IgD-negative memory B cell (primary cell): Measurements from ENCODE around the gene ZNF573. TPM values are rescaled to one million over a fixed set of nuclear protein-coding genes. Genes with fewer than 3 reads are reported as not detected.

Experiments used
- H3K27ac Mint-ChIP-seq, 3 donors: one replicate each; pipeline ENCODE4 v1.8.0; 2020 to 2022; ENCODE audit warnings: mild to moderate bottlenecking in 3 of 3, mixed read lengths in 3 of 3, moderate library complexity in 1 of 3
- H3K27me3 Mint-ChIP-seq: one replicate; pipeline ENCODE4 v1.8.0; 2021; ENCODE audit warnings: mixed read lengths
- H3K36me3 Mint-ChIP-seq: one replicate; pipeline ENCODE4 v1.8.0; 2020; ENCODE audit warnings: mild to moderate bottlenecking, mixed read lengths
- H3K4me1 Mint-ChIP-seq, 3 donors: one replicate each; pipeline ENCODE4 v1.8.0; 2020 to 2022; ENCODE audit warnings: mixed read lengths in 3 of 3, mild to moderate bottlenecking in 1 of 3
- H3K4me3 Mint-ChIP-seq, 4 donors: one replicate each; pipeline ENCODE4 v1.8.0; 2020 to 2022; ENCODE audit warnings: mild to moderate bottlenecking in 4 of 4, mixed read lengths in 4 of 4, moderate library complexity in 3 of 4
- H3K9me3 Mint-ChIP-seq, 3 donors: one replicate each; pipeline ENCODE4 v1.8.0; 2020 to 2021; ENCODE audit warnings: mixed read lengths in 3 of 3, mild to moderate bottlenecking in 1 of 3
- polyA plus RNA-seq: library from polyadenylated mRNA; unstranded; fragments of 300-500 nt; fragmentation: Illumina TruSeq; gene quantifications from one replicate; pipeline ENCODE4 v1.2.3, GENCODE V29; 2021

ZNF573 gene
- polyA plus RNA-seq, 1 donor from 2014 or later: 10.0 TPM

DNA sequence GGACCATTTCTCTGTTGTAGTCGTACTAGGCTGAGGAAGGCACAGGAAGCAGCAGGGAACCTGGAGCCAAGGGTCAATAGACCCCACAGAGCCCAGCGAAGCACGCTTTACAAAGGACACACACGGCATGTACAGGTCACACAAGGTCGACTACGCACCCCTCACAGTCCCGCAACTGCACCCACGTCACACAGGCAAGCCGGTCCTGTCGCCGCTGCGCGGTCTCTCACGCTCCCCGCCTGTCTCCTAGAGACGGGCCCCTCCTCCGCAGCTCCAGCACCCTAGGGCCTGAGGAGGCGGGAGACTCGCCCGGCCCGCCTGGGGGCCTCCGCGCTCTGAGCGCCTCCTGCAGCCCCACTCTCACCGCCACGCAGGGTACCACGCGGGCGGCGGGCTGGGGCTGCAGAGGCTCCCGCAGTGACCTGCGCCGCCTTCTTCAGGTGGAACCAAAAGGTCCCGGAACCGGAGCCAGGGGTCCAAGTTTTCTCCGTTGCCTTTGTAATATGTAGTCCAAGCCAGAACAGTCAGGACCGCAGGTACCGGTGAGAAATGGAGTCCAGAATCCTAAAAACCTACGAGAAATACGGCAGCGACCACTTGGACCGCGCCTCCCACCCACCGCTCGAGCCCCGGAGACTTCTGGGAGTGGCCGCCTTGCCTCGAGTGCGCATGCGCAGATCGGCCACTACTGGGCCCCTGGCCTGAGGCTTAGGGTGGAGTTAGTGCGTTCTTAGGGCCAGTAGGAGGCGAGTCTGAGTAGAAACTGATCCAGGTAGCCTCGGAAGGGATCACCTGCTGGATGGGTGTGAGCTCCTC is 60.1 kb downstream of the ZNF573 start, which contains the start of gene ZNF607:
Gene ZNF607, minus strand, starts transcription at position 651 of the 816 bp plus-strand sequence. CDS start 8,143 bp downstream, outside the sequence.
- H3K27ac Mint-ChIP-seq: peak within 1 kb of the TSS; percentile 55 to 96 (median 96)
- peaks cover 0 to 3% (median 2%) of the 10 kb centered on the region in 3 donors for H3K9me3 Mint-ChIP-seq
- peaks cover 9 to 20% (median 14%) of the 10 kb centered on the region in 3 donors for H3K4me1 Mint-ChIP-seq
- peaks cover 9% of the 10 kb centered on the region for H3K36me3 Mint-ChIP-seq
- peak within 1 kb of the TSS; percentile 91 to 99 (median 95) for H3K4me3 Mint-ChIP-seq
- H3K27me3 Mint-ChIP-seq: no peaks in the 10 kb centered on the region

DNA sequence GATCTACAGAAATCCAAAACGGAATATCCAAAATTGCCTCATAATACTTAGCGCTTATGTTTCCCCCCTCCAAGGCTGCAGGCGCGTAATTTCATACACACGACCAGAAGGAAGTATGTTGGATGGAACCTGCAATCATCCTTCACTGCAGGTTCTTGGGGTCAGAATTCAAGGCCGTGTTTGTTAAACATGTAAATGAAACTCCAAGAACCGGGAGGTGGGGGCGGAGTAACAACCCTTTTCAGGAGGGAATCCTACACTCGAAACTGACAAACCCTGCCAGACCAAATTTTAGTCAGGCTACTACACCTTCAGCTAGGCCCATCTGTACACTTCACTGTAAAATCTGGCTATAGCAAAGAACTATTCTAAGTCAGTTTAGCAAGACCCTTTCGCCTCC is 61.1 kb downstream of the ZNF573 start:
- Mint-ChIP-seq H3K36me3 (peaks cover 9% of the 10 kb centered on the region), H3K9me3 (peaks cover 0 to 3% (median 2%) of the 10 kb centered on the region in 3 donors), H3K27ac (peak overlapping the region in 2 of 3 donors; percentile 55 to 96)

DNA sequence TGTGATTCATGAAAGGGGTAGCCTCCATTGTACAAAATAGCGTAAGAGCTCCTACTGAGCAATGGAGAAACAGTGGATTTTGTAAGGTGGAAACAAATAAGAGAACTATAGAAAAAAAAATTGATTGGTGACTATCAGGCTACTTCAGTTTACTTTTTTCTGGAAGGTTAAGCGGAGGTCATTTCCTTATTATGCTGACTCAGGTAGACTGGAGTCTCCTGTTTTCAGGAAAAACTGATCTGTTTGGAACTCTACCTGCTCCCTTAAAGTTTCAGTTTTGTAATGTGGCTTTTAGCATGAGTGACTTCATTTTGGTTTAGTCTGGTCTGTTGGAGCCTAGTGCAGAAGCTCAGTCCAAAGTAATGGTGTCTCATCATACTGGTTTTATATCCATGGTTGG is 63.2 kb downstream of the ZNF573 start:
- Mint-ChIP-seq H3K36me3 (peaks cover 17% of the 10 kb centered on the region), H3K4me3 (peak overlapping the region in 1 of 4 donors; percentile 38), H3K27ac (no peak overlapping the region), H3K9me3 (peaks cover 4 to 9% (median 5%) of the 10 kb centered on the region in 3 donors), H3K4me1 (peaks cover 9 to 24% (median 18%) of the 10 kb centered on the region in 3 donors), H3K27me3 (no peaks in the 10 kb centered on the region)

More for the DNA sequence above, 61.1 kb downstream of the ZNF573 start:
- Mint-ChIP-seq H3K4me3 (peak overlapping the region; percentile 91 to 99 (median 95)), H3K4me1 (peaks cover 9 to 20% (median 14%) of the 10 kb centered on the region in 3 donors), H3K27me3 (no peaks in the 10 kb centered on the region)

DNA sequence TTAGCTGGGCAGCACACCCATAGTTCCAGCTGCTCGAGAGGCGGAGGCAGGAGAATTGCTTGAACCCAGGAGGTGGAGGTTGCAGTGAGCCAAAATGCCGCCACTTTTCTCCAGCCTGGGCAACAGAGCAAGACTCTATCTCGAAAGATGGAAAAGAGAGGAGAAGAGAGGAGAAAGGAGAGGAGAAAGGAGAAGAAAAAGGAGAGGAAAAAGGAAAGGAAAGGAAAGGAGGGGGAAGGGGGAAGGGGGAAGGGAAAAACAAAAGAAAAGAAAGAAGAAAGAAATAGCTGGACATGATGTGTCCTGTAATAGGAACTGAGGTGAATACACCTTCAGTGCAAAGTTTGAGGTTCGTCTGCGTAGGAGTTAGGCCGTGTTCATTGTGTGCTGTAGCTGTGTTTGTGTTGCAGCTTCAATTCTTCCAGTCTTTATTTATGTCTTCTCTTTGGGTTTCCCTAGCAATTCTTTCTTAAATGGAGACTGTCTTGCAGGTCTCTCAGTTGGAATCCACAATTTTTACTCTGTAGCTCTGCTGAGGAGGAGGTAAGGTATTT is 73.3 kb downstream of the ZNF573 start:
- H3K36me3 Mint-ChIP-seq: peaks cover 54% of the 10 kb centered on the region
- no peaks in the 10 kb centered on the region for H3K27me3 Mint-ChIP-seq
- H3K27ac Mint-ChIP-seq: peak overlapping the region in 1 of 3 donors; percentile 59
- peaks cover 14 to 25% (median 14%) of the 10 kb centered on the region in 3 donors for H3K9me3 Mint-ChIP-seq
- H3K4me1 Mint-ChIP-seq: peaks cover 0 to 2% (median 0%) of the 10 kb centered on the region in 3 donors
- no peak overlapping the region for H3K4me3 Mint-ChIP-seq

DNA sequence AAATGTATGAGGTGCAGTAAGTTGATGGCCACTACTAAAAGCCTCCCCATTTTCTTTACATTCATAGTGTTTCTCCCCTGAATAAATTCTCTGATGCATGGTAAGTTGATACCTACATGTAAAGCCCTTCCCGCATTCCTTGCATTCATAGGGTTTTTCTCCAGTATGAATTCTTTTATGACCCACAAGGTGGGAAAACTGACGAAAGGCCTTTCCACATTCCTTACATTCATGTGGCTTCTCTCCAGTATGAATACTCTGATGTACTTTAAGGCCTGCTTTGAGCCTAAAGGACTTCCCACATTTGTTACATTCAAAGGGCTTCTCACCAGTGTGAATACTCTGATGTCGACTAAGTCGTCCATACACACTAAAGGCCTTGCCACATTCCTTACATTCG is 80.3 kb downstream of the ZNF573 start:
- no peaks in the 10 kb centered on the region for H3K27me3 Mint-ChIP-seq
- H3K27ac Mint-ChIP-seq: no peak overlapping the region

DNA sequence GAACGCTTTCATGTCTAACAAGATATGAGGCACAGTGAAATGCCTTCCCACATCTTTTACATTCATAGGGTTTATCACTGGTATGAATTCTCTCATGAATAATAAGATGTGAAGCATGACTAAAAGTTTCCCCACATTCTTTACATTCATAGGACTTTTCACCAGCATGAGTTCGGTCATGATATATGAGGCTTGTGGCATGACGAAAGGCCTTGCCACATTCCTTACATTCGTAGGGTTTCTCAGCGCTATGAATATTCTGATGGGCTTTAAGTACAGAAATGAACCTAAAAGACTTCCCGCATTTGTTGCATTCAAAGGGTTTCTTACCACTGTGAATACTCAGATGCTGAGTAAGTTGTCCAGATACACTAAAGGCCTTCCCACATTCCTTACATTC is 81.2 kb downstream of the ZNF573 start:
- Mint-ChIP-seq H3K27me3 (no peaks in the 10 kb centered on the region), H3K36me3 (peaks cover 20% of the 10 kb centered on the region), H3K4me1 (no peaks in the 10 kb centered on the region), H3K27ac (no peak overlapping the region), H3K4me3 (no peak overlapping the region), H3K9me3 (peaks cover 20 to 33% (median 24%) of the 10 kb centered on the region in 3 donors)

More for the DNA sequence above, 80.3 kb downstream of the ZNF573 start:
- Mint-ChIP-seq H3K4me3 (no peak overlapping the region), H3K4me1 (no peaks in the 10 kb centered on the region), H3K36me3 (peaks cover 26% of the 10 kb centered on the region), H3K9me3 (peaks cover 18 to 37% (median 24%) of the 10 kb centered on the region in 3 donors)

DNA sequence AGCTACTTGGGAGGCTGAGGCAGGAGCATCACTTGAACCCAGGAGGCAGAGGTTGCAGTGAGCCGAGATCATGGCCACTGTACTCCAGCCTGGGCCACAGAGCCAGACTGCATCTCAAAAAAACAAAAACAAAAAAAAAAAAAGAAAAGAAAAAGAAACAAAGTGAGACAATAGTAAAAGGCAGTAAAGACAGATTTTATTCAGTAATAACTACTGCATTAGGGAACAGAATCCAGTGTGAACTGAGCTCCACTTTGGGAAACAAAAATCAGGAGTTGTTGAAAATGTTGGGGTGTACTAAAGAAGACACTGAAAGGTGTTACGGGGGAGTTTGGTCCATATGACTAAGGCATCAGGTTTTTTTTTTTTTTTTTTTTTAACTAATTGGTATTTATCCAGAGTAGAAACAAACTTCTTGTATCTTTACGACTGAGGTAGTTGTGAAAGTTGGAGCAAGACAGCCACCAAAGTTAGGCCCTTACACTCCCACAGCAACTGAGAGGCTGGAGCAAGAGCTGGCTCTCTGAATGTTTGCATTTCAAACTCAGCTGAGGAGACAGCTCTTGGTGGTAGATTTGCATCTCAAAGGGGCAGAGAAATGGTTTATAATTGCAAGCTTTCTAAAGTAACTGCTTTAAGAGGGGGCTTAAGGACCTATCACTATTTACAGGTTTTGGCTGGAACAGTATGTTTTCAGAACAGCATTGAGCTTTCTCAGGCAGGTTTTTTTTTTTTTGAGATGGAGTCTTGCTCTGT is 84.1 kb downstream of the ZNF573 start:
- H3K4me3 Mint-ChIP-seq: no peak overlapping the region
- H3K27me3 Mint-ChIP-seq: no peaks in the 10 kb centered on the region
- peaks cover 15 to 20% (median 16%) of the 10 kb centered on the region in 3 donors for H3K9me3 Mint-ChIP-seq
- H3K27ac Mint-ChIP-seq: peak overlapping the region in 1 of 3 donors; percentile 10
- H3K36me3 Mint-ChIP-seq: peaks cover 9% of the 10 kb centered on the region
- H3K4me1 Mint-ChIP-seq: peaks cover 7 to 11% (median 8%) of the 10 kb centered on the region in 3 donors

DNA sequence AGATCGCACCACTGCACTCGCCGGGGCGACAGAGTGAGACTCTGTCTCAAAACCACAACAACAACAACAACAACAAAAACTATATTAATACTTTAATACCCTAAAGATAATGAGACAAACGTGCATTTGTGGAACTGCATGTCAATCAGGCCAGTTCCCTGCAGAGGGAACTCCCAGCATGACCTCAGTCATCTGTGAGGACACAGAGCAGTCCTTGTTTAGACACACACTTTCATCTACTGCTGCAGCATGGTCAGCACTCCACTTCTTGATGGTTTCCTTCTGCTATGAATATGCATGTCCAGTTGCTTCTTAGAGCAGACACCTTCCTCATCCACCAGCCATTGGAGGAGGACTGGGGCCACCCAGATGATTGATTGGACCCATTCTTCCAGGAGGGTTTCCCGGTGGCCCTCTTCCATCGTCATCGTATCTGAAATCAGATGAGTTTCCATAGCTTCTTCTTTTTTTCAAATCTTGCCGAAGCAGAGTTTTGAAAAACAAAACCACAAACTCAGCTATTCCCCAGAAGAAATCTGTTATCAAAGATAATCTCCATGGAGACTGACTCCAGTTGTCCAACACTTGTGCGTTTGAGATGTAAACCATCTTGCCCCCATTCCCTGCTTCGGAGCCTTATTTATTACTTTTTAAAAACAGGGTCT is 86.3 kb downstream of the ZNF573 start:
- H3K27me3 Mint-ChIP-seq: no peaks in the 10 kb centered on the region
- H3K4me3 Mint-ChIP-seq: peak overlapping the region in 3 of 4 donors; percentile 16 to 96 (median 62)
- H3K27ac Mint-ChIP-seq: peak overlapping the region in 1 of 3 donors; percentile 23
- peaks cover 4 to 12% (median 6%) of the 10 kb centered on the region in 3 donors for H3K9me3 Mint-ChIP-seq
- peaks cover 4% of the 10 kb centered on the region for H3K36me3 Mint-ChIP-seq
- H3K4me1 Mint-ChIP-seq: peaks cover 7 to 11% (median 8%) of the 10 kb centered on the region in 3 donors

DNA sequence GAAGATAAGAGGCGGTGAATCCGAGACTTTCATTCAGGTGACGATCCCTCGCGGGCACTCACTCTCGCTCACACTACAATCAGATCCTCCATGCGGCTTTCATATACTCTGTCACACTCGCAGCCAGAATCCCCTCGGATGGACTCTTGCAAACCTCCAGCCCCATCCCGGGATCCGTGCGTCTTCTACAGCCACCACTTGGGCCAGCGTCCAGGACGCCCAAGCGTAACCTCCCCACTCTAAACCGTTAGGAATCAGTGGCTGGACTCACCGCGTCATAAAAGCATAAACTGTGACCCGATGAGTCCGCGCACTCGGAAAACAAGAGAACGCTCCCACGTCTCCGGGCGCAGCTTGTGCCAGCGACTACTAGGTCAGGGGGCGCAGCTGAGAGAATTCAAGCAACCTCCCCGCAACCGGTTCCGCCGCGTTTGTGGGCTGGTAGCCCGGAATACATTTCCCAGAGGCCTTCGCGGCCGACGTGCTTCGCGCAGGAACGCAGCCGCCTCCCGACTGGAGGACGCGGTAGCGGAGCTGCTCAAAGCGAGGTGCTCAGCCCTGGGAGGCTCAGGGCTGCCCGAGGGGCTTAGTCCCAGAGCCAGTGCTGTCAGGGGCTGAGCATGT is 87.4 kb downstream of the ZNF573 start:
- Mint-ChIP-seq H3K36me3 (peaks cover 1% of the 10 kb centered on the region), H3K9me3 (peaks cover 3 to 5% (median 3%) of the 10 kb centered on the region in 3 donors), H3K27me3 (no peaks in the 10 kb centered on the region), H3K27ac (peak overlapping the region; percentile 10 to 94 (median 81)), H3K4me3 (peak overlapping the region; percentile 93 to 98 (median 94)), H3K4me1 (peaks cover 7 to 11% (median 8%) of the 10 kb centered on the region in 3 donors)

Other genes starting within 250 kb of the ZNF573 start
- gene ZNF571, start 184.8 kb downstream of the ZNF573 start, polyA plus RNA-seq: 6.9 TPM
- gene ZNF540, start 184.7 kb downstream of the ZNF573 start, polyA plus RNA-seq: 5.1 TPM
- 2.4 TPM for gene ZFP30, start 124.1 kb downstream of the ZNF573 start, polyA plus RNA-seq
- gene ZNF607, start 59.8 kb downstream of the ZNF573 start, polyA plus RNA-seq: 6.7 TPM
- gene WDR87, start 127.0 kb upstream of the ZNF573 start, polyA plus RNA-seq: not detected
- gene SIPA1L3, start 127.6 kb upstream of the ZNF573 start, polyA plus RNA-seq: 13.6 TPM